GM12874 (cell line): Measurements from ENCODE around the gene FEN1.

Source experiments
- CTCF ChIP-seq: IDR thresholded peaks from 2 replicates; pipeline ENCODE4 v1.5.1; 2011; ENCODE audit warnings: low read depth, mild to moderate bottlenecking, control low read depth, low read length, moderate library complexity; ENCODE audit not compliant: insufficient read depth

FEN1 gene

GRCh38 chr11:61792310-61793082 is at the start of gene FEN1, which contains the start of gene TMEM258:
TSS of gene FEN1 (plus strand) at chr11:61792911. CDS start at chr11:61795362, 2,451 bp downstream.
TSS of gene TMEM258 (minus strand) at chr11:61792599. CDS start at chr11:61792558, 41 bp downstream.
- TF ChIP-seq CTCF: no peak

- TF ChIP-seq CTCF: no peak
Observed at GRCh38 chr11:61743486-61744095, 49.1 kb upstream of the FEN1 start.

GRCh38 chr11:61744181-61744580 is 48.5 kb upstream of the FEN1 start:
- no peak for TF ChIP-seq CTCF

- TF ChIP-seq CTCF: no peak
Observed at GRCh38 chr11:61744609-61745156, 48.0 kb upstream of the FEN1 start.

- no peak for TF ChIP-seq CTCF
Observed at GRCh38 chr11:61745781-61746441, 46.8 kb upstream of the FEN1 start.

GRCh38 chr11:61746442-61747191 is 46.1 kb upstream of the FEN1 start:
- TF ChIP-seq CTCF: no peak
